ENCODE data around the gene APH1B.

APH1B gene

GRCh38 chr15:63238171-63238570 is 39.2 kb upstream of the APH1B start:
- H3K9me3 ChIP-seq (ENCODE audit: severe bottlenecking) = no peaks in the 10 kb centered on the region
- no peak overlapping the region for H3K4me3 ChIP-seq (ENCODE audit: severe bottlenecking)
- H3K36me3 ChIP-seq (ENCODE audit: low read depth) = no peaks in the 10 kb centered on the region
- no peaks in the 10 kb centered on the region for H3K27me3 ChIP-seq (ENCODE audit: insufficient read depth, poor library complexity, severe bottlenecking)
- no peak for DNase-seq (ENCODE audit: low spot score)
- no peak for ATAC-seq (ENCODE audit: low read depth)
- peaks cover 62% of the 10 kb centered on the region for H3K4me1 ChIP-seq (ENCODE audit: insufficient read depth, poor library complexity, severe bottlenecking)
- TF ChIP-seq CTCF (IDR thresholded peaks at IDR 0.05; ENCODE audit: poor library complexity, severe bottlenecking) = no peak
- H3K27ac ChIP-seq (ENCODE audit: poor library complexity, severe bottlenecking) = peak overlapping the region; percentile 73

DNA sequence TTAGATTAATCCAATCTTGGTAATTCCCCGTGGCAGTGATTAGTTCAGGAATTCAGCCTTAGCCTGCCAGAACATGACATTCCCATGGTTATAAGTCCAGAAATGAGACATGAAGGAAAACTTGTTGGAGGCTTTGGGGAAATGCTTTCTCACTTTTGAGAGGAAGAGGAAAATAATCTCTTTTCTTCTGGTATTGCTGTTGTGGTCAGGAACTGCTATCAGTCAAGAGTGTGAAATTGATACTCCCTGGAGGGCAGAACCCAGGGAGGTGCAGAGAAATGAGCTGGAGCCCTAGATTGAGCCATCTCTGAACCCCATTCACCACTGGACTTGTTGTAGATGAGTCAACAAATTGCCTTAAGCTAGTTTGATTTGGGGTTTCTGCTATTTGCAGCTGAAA is 38.6 kb upstream of the APH1B start:
- Histone ChIP-seq H3K4me1 (ENCODE audit: insufficient read depth, poor library complexity, severe bottlenecking) (peaks cover 56% of the 10 kb centered on the region), H3K27me3 (ENCODE audit: insufficient read depth, poor library complexity, severe bottlenecking) (no peaks in the 10 kb centered on the region), H3K4me3 (ENCODE audit: severe bottlenecking) (no peak overlapping the region), H3K27ac (ENCODE audit: poor library complexity, severe bottlenecking) (peak overlapping the region; percentile 73), H3K36me3 (ENCODE audit: low read depth) (no peaks in the 10 kb centered on the region), H3K9me3 (ENCODE audit: severe bottlenecking) (no peaks in the 10 kb centered on the region)
- ATAC-seq (ENCODE audit: low read depth) (peak; percentile 92), DNase-seq (ENCODE audit: low spot score) (peak; percentile 77)
- TF ChIP-seq CTCF (IDR thresholded peaks at IDR 0.05; ENCODE audit: poor library complexity, severe bottlenecking) = no peak

- no peaks in the 10 kb centered on the region for H3K27me3 ChIP-seq (ENCODE audit: insufficient read depth, poor library complexity, severe bottlenecking)
- H3K9me3 ChIP-seq (ENCODE audit: severe bottlenecking) = no peaks in the 10 kb centered on the region
- no peak overlapping the region for H3K4me3 ChIP-seq (ENCODE audit: severe bottlenecking)
- H3K27ac ChIP-seq (ENCODE audit: poor library complexity, severe bottlenecking) = no peak overlapping the region
- TF ChIP-seq CTCF (IDR thresholded peaks at IDR 0.05; ENCODE audit: poor library complexity, severe bottlenecking) = no peak
- no peaks in the 10 kb centered on the region for H3K36me3 ChIP-seq (ENCODE audit: low read depth)
- peaks cover 54% of the 10 kb centered on the region for H3K4me1 ChIP-seq (ENCODE audit: insufficient read depth, poor library complexity, severe bottlenecking)
- DNase-seq (ENCODE audit: low spot score) (no peak), ATAC-seq (ENCODE audit: low read depth) (no peak)
Observed at GRCh38 chr15:63240109-63240508, 37.3 kb upstream of the APH1B start.

GRCh38 chr15:63241316-63241715 is 36.1 kb upstream of the APH1B start:
- Histone ChIP-seq H3K4me3 (ENCODE audit: severe bottlenecking) (no peak overlapping the region), H3K27me3 (ENCODE audit: insufficient read depth, poor library complexity, severe bottlenecking) (no peaks in the 10 kb centered on the region), H3K36me3 (ENCODE audit: low read depth) (peaks cover 3% of the 10 kb centered on the region; the same call in 1 of the 2 replicates), H3K27ac (ENCODE audit: poor library complexity, severe bottlenecking) (no peak overlapping the region), H3K4me1 (ENCODE audit: insufficient read depth, poor library complexity, severe bottlenecking) (peaks cover 42% of the 10 kb centered on the region), H3K9me3 (ENCODE audit: severe bottlenecking) (no peaks in the 10 kb centered on the region)
- no peak for ATAC-seq (ENCODE audit: low read depth)
- DNase-seq (ENCODE audit: low spot score) = no peak
- no peak for TF ChIP-seq CTCF (IDR thresholded peaks at IDR 0.05; ENCODE audit: poor library complexity, severe bottlenecking)

DNA sequence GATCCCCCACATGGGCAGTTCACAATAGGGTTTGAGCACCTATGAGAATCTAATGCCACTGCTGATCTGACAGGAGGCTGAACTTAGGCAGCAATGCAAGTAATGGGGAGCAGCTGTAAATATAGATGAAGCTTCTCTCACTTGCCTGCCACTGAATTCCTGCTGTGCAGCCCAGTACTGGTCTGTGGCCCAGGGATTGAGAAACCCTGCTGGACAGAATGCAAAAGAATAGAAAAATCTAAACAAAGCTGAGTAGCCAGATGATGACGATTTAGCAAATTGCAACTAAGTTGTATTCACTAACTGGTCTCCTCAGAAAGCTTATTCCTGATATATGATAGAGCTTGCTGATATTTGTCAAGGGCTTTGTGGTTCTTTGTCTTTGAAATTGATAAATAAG is 34.3 kb upstream of the APH1B start:
- H3K9me3 ChIP-seq (ENCODE audit: severe bottlenecking) = no peaks in the 10 kb centered on the region
- H3K4me3 ChIP-seq (ENCODE audit: severe bottlenecking) = no peak overlapping the region
- peaks cover 39% of the 10 kb centered on the region for H3K4me1 ChIP-seq (ENCODE audit: insufficient read depth, poor library complexity, severe bottlenecking)
- TF ChIP-seq CTCF (IDR thresholded peaks at IDR 0.05; ENCODE audit: poor library complexity, severe bottlenecking) = no peak
- H3K36me3 ChIP-seq (ENCODE audit: low read depth) = peaks cover 10% of the 10 kb centered on the region; the same call in 1 of the 2 replicates
- ATAC-seq (ENCODE audit: low read depth) (no peak), DNase-seq (ENCODE audit: low spot score) (no peak)
- H3K27ac ChIP-seq (ENCODE audit: poor library complexity, severe bottlenecking) = no peak overlapping the region
- no peaks in the 10 kb centered on the region for H3K27me3 ChIP-seq (ENCODE audit: insufficient read depth, poor library complexity, severe bottlenecking)
